Lower leg skin (tissue), 3 donors: ENCODE results near the gene IDH3G.

ENCODE experiments used
- CTCF ChIP-seq, 3 donors: fragments of 450-650 bp; IDR thresholded peaks; one replicate each; pipeline ENCODE4 v1.5.1; 2016; ENCODE audit warnings: antibody characterized with exemption in 3 of 3, mild to moderate bottlenecking in 3 of 3, moderate library complexity in 2 of 3
- POLR2A ChIP-seq, 2 donors: fragments of 450-650 bp; IDR thresholded peaks; one replicate each; pipeline ENCODE4 v1.6.1; 2016 to 2017; ENCODE audit warnings: antibody characterized with exemption in 2 of 2, mild to moderate bottlenecking in 1 of 2, moderate library complexity in 1 of 2

DNA sequence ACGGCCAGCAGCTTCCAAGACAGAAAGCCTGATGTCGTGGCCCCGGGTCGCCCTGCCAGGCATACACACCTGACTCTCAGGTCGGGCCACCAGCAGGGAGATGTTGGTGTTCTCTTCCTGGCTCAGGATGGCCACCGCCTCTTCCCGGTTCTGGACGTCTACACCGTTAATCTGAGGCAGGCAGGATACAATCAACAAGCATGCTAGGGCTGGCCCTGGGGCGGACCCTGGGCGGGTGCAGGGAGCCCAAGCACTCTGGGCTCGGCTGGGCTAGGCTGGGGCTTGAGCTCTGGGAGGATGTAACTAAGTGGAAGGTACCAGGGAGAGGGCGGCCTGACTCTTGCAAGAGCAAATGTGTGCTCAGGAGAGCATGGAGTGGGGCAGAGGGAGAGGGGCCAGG, 11.3 kb upstream of the IDH3G start:
- no peak for TF ChIP-seq CTCF (IDR thresholded peaks at IDR 0.05)
- TF ChIP-seq POLR2A (IDR thresholded peaks at IDR 0.05): no peak
